SK-N-MC (cell line): ENCODE measurements around the gene OLIG2.
A peak's percentile ranks its signal among the peaks of the same experiment; 100 is the strongest.

ENCODE experiments used
- DNase-seq: peaks from one replicate; pipeline ENCODE4 v3.0.0-alpha.2; 2011; ENCODE audit warnings: low read depth, low spot score
- H3K27ac ChIP-seq: fragments of 200-600 bp; sonication (generic); 2 replicates; pipeline ENCODE4 v1.5.1; 2016; ENCODE audit warnings: mixed run types
- H3K36me3 ChIP-seq: fragments of 200-600 bp; sonication (generic); 2 replicates; pipeline ENCODE4 v1.6.1; 2017; ENCODE audit warnings: antibody characterized with exemption, low read length, mixed read lengths; ENCODE audit not compliant: insufficient read depth
- H3K4me3 ChIP-seq: fragments of 200-600 bp; sonication (generic); 2 replicates; pipeline ENCODE4 v1.5.1; 2016
- H3K9ac ChIP-seq: fragments of 200-600 bp; sonication (generic); 2 replicates; pipeline ENCODE4 v1.8.0; 2017; ENCODE audit warnings: mixed run types, mixed read lengths; ENCODE audit not compliant: insufficient read length
- H3K9me3 ChIP-seq: fragments of 200-600 bp; sonication (generic); 2 replicates; pipeline ENCODE4 v1.6.1; 2017; ENCODE audit warnings: low read depth, mild to moderate bottlenecking, antibody characterized with exemption, low read length, moderate library complexity, mixed read lengths
- EZH2 ChIP-seq: fragments of 200-600 bp; sonication (generic); IDR thresholded peaks from one replicate; pipeline ENCODE4 v1.6.1; 2017; ENCODE audit warnings: antibody characterized with exemption
- FOXP2 ChIP-seq: optimal IDR thresholded peaks from 2 replicates; pipeline ENCODE3; 2011; ENCODE audit warnings: mild to moderate bottlenecking, moderate library complexity; ENCODE audit not compliant: insufficient read depth; ENCODE audit errors: extremely low read length, control extremely low read depth
- POLR2AphosphoS5 ChIP-seq: IDR thresholded peaks from 2 replicates; pipeline ENCODE4 v1.6.1; 2012; ENCODE audit warnings: mild to moderate bottlenecking, low read depth, low read length, borderline replicate concordance

Gene OLIG2

DNA sequence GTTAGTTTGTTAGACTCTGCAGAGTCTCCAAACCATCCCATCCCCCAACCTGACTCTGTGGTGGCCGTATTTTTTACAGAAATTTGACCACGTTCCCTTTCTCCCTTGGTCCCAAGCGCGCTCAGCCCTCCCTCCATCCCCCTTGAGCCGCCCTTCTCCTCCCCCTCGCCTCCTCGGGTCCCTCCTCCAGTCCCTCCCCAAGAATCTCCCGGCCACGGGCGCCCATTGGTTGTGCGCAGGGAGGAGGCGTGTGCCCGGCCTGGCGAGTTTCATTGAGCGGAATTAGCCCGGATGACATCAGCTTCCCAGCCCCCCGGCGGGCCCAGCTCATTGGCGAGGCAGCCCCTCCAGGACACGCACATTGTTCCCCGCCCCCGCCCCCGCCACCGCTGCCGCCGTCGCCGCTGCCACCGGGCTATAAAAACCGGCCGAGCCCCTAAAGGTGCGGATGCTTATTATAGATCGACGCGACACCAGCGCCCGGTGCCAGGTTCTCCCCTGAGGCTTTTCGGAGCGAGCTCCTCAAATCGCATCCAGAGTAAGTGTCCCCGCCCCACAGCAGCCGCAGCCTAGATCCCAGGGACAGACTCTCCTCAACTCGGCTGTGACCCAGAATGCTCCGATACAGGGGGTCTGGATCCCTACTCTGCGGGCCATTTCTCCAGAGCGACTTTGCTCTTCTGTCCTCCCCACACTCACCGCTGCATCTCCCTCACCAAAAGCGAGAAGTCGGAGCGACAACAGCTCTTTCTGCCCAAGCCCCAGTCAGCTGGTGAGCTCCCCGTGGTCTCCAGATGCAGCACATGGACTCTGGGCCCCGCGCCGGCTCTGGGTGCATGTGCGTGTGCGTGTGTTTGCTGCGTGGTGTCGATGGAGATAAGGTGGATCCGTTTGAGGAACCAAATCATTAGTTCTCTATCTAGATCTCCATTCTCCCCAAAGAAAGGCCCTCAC is at the start of gene OLIG2:
Gene OLIG2, plus strand, starts transcription at position 447 of the 954 bp plus-strand sequence. CDS start 928 bp downstream, outside the sequence.
- H3K9me3 ChIP-seq: no peaks in the 10 kb centered on the region
- DNase-seq: no peak
- TF ChIP-seq POLR2AphosphoS5 (no peak), EZH2 (peak; percentile 53)
- no peaks in the 10 kb centered on the region for H3K36me3 ChIP-seq
- H3K27ac ChIP-seq: no peak within 1 kb of the TSS
- peak within 1 kb of the TSS; percentile 30; the same call in 1 of the 2 replicates for H3K4me3 ChIP-seq
- H3K9ac ChIP-seq: no peak within 1 kb of the TSS

DNA sequence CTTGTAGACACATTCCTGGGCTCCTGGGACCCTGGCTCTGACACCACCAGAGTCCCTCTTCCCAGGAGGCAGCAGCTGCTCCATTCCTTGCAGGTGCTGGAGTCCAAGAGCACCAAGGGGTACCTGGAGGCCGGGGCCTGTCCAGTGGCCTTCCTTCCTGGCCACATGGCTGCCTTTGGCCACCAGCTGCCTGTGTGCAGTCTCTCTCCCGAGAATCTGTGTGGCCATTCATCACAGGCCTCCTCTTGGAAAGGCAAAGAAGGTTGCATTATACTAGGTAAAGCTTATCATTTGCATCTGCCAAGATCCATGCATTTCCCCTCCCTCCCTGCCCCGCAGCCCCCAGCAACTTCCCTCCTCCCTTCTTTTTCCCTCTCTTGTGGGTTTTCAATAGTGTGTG is 48.9 kb upstream of the OLIG2 start:
- no peak for DNase-seq
- no peak overlapping the region for H3K4me3 ChIP-seq
- no peak for TF ChIP-seq FOXP2
- TF ChIP-seq POLR2AphosphoS5: no peak
- TF ChIP-seq EZH2: no peak

DNA sequence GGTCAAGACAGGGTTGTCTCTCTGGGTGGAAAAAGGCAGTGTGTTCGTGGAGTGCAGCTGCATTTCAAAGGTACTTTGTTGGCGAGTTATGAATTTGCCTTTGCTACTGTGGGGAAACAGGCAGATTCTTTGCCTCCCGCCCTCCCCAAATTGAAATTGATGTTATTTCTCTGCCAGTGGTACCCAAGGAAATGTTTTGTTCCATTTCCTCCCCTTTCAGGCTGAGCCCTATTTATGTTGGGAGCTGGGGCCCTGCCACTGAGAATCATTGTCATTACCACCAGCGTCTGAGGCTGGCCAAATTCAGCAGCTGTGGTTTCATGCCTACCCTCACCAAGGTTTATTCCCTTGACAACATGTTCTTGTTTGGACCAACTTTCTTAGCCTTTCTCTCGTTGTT is 48.5 kb upstream of the OLIG2 start:
- Histone ChIP-seq H3K36me3 (no peaks in the 10 kb centered on the region), H3K9ac (no peak overlapping the region), H3K4me3 (no peak overlapping the region), H3K27ac (no peak overlapping the region), H3K9me3 (no peaks in the 10 kb centered on the region)
- no peak for DNase-seq
- TF ChIP-seq FOXP2 (no peak), POLR2AphosphoS5 (no peak), EZH2 (no peak)

More for the DNA sequence above, 48.9 kb upstream of the OLIG2 start:
- Histone ChIP-seq H3K36me3 (no peaks in the 10 kb centered on the region), H3K9me3 (no peaks in the 10 kb centered on the region), H3K9ac (no peak overlapping the region), H3K27ac (no peak overlapping the region)

DNA sequence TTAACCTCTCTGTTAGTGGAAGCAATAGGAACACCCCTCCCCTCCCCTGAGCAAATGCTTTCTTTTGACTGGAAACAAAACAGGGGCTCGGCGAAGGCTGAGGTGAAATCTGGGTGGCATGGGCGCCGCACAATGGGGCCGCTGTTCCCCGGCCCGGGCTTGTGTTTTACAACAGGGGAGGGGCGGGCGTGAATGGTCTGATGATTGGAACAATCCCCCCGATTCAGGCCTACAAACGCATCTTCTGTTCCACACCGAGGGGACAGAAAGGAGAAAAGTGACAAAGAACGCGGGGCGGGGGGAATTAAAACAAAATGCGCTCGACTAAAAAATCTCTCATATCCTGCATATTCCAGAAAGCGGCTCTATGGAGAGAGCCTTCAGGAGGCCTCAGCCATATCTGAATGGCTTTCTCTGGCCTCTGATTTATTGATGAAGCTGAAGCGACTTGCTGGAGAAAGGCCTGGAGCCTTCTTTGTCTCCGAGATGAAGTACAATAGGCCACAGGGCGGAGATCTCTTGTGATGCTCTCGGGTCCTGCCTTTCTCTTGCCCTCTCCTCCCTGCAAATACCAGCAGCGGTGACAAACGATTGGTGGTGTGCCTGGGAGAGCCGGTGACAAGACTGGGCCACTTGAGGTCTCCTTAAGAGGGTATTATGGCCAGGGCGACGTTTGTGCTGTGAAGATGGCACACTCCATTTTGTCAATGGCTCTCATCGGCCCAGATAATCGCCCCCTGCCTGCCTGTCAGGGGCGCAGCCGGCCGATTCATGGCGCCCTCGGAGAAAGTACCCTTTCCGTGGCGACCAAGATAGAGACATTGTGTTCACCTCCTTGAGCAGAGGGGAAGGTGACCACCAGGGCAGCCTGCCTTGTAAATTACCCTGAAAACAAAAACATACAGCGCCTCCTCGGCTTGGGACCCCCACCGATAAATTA is 47.1 kb upstream of the OLIG2 start:
- Histone ChIP-seq H3K9ac (no peak overlapping the region), H3K27ac (no peak overlapping the region), H3K36me3 (no peaks in the 10 kb centered on the region), H3K9me3 (no peaks in the 10 kb centered on the region), H3K4me3 (no peak overlapping the region)
- TF ChIP-seq POLR2AphosphoS5 (no peak), FOXP2 (no peak), EZH2 (no peak)
- DNase-seq: no peak

DNA sequence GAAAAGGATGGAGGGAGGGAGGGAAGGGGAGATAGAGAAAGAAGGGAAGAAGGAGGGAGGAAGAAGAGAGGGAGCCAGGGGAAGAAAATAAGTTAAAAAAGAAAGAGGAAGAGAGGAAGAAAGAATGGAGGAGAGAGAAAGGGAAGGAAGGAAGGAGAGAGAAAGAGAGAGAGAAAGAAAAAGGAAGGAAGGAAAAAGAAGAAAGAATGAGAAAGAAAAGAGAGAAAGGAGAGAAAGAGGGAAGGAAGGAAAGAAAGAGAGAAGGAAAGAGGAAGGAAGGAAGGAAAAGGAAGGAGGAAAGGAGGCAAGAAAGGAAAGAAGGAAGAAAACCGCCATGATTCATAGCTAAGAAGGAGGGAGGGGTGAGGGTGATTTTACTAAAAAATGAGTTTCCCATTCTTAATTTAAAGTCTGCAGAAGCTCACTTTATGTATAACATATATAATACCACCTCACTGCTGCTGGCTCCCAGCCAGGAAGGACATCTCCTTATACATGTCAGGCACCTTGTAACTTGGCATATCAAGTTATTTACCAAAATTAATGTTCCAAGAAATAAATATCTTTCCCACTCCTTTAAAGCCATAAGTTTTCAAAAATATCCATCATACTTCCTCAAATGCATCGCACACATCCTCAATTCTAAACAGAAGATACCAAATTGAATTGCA is 46.0 kb upstream of the OLIG2 start:
- H3K9me3 ChIP-seq: no peaks in the 10 kb centered on the region
- H3K36me3 ChIP-seq: no peaks in the 10 kb centered on the region
- TF ChIP-seq FOXP2 (no peak), EZH2 (no peak), POLR2AphosphoS5 (no peak)
- no peak for DNase-seq
- no peak overlapping the region for H3K9ac ChIP-seq
- H3K27ac ChIP-seq: no peak overlapping the region
- no peak overlapping the region for H3K4me3 ChIP-seq

DNA sequence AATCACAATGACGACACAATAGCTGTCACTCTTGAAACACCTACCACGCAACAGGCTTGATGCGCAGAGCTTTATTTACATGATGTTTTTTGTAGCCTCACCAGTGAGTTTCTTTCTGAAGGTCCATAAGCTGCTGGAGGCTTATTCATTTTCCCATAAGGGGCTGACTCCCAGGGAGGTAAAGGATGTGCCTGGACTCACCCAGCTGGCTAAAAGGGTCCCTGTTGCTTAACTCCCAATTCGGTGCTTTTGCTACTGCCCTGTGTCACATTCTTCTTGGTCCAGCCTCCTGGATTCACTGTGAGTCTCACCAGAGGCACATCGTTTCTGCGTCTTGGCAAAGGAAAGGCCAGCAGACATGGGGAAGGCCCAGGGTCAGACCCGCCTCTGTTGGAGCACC is 44.6 kb upstream of the OLIG2 start:
- no peak overlapping the region for H3K4me3 ChIP-seq
- no peaks in the 10 kb centered on the region for H3K36me3 ChIP-seq
- H3K9me3 ChIP-seq: no peaks in the 10 kb centered on the region
- no peak overlapping the region for H3K9ac ChIP-seq
- no peak overlapping the region for H3K27ac ChIP-seq
- no peak for TF ChIP-seq FOXP2
- no peak for DNase-seq

DNA sequence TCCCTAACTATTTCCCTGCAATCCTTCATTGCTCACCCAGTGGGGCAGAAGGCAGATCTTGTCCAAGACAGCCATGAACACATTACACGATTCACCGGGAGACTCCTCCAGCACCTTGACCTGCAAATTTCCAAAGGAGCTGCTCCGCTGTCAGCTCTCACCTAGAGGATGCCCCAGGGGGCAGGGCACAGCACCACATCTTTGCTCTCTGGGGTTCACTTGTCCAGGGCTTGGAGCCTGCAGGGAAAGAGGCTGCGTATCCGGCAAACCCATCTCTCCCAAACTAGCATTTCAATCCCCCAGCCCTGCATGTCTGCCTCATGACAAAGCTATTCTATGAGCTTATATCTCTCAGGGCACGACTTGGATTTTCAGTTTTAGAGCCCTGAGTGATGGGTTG is 35.1 kb upstream of the OLIG2 start:
- Histone ChIP-seq H3K27ac (no peak overlapping the region), H3K4me3 (no peak overlapping the region), H3K9me3 (no peaks in the 10 kb centered on the region), H3K9ac (no peak overlapping the region), H3K36me3 (no peaks in the 10 kb centered on the region)
- no peak for DNase-seq
- TF ChIP-seq POLR2AphosphoS5 (no peak), EZH2 (no peak), FOXP2 (no peak)

DNA sequence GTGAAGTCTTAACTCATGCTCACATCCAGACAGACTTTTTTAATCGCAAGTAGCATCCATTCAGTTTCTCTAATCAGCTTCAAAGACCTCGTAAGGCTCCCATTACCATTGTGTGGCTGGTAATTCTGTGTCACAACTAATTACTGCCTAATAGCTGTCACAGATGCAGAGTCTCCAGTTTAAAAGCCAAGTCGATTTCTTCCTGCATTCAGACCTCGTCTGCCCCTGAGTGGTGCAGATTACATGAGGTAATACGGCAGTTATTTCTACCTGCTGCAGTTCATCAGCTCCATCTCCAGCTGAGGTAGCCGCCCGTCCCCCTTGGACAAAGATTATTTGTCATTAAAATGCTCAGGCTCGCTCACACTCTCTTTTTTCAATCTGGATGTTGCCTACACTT is 34.4 kb upstream of the OLIG2 start:
- Histone ChIP-seq H3K36me3 (no peaks in the 10 kb centered on the region), H3K4me3 (no peak overlapping the region), H3K9me3 (no peaks in the 10 kb centered on the region), H3K27ac (no peak overlapping the region), H3K9ac (no peak overlapping the region)
- no peak for TF ChIP-seq EZH2
- TF ChIP-seq FOXP2: no peak
- TF ChIP-seq POLR2AphosphoS5: no peak
- no peak for DNase-seq
